ENCODE measurements around the gene ATXN1. TPM values are rescaled to one million over a fixed set of nuclear protein-coding genes. Genes with fewer than 3 reads are reported as not detected.
A peak's percentile ranks its signal among the peaks of the same experiment; 100 is the strongest.

The ATXN1 gene
- total RNA-seq, 1 experiment from 2014 or later = 8.1 TPM

DNA sequence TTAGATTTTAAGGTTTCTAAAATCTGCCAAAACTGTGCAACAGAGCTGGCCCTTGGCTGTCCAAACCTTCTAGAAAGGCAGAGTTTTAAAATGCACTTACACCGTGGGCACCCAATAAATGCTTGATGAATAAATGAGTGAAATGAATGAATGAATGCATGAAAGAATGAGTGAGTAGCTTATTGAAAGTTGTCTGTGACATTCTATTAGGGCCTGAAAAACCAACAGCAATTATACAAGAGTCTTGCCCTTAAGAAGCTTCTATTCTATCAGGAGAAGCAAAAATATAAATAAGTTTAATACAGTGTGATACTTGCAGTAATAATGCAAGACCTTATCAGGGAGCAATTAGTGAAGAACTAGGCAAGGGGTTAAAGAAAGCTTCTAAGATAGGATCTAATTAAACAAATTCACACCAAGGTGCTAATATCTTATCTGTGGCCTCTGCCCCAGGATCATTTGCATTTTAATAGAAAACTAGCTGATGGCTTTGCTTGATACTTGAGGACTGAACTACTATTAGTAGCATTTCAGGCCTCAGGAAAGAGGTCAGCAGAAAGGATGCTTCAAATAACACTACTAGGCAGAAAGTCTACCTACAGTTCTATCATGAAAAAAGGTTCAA is 292.2 kb downstream of the ATXN1 start:
- H3K4me3 Mint-ChIP-seq = no peak overlapping the region
- DNase-seq (ENCODE audit: low spot score) = no peak
- H3K9me3 Mint-ChIP-seq = peaks cover 12% of the 10 kb centered on the region
- H3K27ac Mint-ChIP-seq = no peak overlapping the region
- peaks cover 9% of the 10 kb centered on the region for H3K36me3 Mint-ChIP-seq
- no peak for ATAC-seq
- CTCF ChIA-PET = interaction anchor here (0.8 kb wide), 1 partner anchor 59 kb away, joined by 3 read pairs; no protein-coding TSS in a partner anchor
- TF ChIP-seq SOX15 (CRISPR knock-in tag; IDR thresholded peaks at IDR 0.05) (no peak), ARID4B (CRISPR knock-in tag; IDR thresholded peaks at IDR 0.05; ENCODE audit: borderline replicate concordance) (no peak), ZMAT4 (CRISPR knock-in tag; IDR thresholded peaks at IDR 0.05) (no peak)
- H3K4me1 Mint-ChIP-seq = peaks cover 30% of the 10 kb centered on the region
- POLR2A ChIA-PET = no interaction called here
- H3K27me3 Mint-ChIP-seq (ENCODE audit: low read depth) = no peaks in the 10 kb centered on the region

GRCh38 chr6:16466800-16467553 is 294.3 kb downstream of the ATXN1 start:
- Mint-ChIP-seq H3K36me3 (peaks cover 12% of the 10 kb centered on the region; the same call in 1 of the 2 replicates), H3K9me3 (peaks cover 18% of the 10 kb centered on the region), H3K27ac (peak overlapping the region; percentile 32; the same call in 1 of the 2 replicates), H3K4me3 (0 out of 2 replicates have a peak overlapping the region, but pooled peaks have one; percentile 3), H3K4me1 (peaks cover 36% of the 10 kb centered on the region), H3K27me3 (ENCODE audit: low read depth) (no peaks in the 10 kb centered on the region)
- CTCF ChIA-PET = interaction anchor here (1.0 kb wide), 1 partner anchor 296 kb away, joined by 3 read pairs; no protein-coding TSS in a partner anchor
- POLR2A ChIA-PET = no interaction called here
- no peak for DNase-seq (ENCODE audit: low spot score)
- ATAC-seq = peak; percentile 38; the same call in 1 of the 2 replicates
- no peak for TF ChIP-seq ZBTB21 (CRISPR knock-in tag; IDR thresholded peaks at IDR 0.05; ENCODE audit: borderline replicate concordance)
- no peak for TF ChIP-seq ETV6 (CRISPR knock-in tag; IDR thresholded peaks at IDR 0.05)
- TF ChIP-seq, protein P1, sequence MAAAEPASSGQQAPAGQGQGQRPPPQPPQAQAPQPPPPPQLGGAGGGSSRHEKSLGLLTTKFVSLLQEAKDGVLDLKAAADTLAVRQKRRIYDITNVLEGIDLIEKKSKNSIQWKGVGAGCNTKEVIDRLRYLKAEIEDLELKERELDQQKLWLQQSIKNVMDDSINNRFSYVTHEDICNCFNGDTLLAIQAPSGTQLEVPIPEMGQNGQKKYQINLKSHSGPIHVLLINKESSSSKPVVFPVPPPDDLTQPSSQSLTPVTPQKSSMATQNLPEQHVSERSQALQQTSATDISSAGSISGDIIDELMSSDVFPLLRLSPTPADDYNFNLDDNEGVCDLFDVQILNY (CRISPR knock-in tag; IDR thresholded peaks at IDR 0.05) = no peak
- no peak for TF ChIP-seq IRF1 (CRISPR knock-in tag; IDR thresholded peaks at IDR 0.05)
- TF ChIP-seq USF1 (CRISPR knock-in tag; IDR thresholded peaks at IDR 0.05) = no peak
- TF ChIP-seq SOX15 (CRISPR knock-in tag; IDR thresholded peaks at IDR 0.05) = no peak
- TF ChIP-seq, protein P2, sequence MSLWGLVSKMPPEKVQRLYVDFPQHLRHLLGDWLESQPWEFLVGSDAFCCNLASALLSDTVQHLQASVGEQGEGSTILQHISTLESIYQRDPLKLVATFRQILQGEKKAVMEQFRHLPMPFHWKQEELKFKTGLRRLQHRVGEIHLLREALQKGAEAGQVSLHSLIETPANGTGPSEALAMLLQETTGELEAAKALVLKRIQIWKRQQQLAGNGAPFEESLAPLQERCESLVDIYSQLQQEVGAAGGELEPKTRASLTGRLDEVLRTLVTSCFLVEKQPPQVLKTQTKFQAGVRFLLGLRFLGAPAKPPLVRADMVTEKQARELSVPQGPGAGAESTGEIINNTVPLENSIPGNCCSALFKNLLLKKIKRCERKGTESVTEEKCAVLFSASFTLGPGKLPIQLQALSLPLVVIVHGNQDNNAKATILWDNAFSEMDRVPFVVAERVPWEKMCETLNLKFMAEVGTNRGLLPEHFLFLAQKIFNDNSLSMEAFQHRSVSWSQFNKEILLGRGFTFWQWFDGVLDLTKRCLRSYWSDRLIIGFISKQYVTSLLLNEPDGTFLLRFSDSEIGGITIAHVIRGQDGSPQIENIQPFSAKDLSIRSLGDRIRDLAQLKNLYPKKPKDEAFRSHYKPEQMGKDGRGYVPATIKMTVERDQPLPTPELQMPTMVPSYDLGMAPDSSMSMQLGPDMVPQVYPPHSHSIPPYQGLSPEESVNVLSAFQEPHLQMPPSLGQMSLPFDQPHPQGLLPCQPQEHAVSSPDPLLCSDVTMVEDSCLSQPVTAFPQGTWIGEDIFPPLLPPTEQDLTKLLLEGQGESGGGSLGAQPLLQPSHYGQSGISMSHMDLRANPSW (CRISPR knock-in tag; conservative IDR thresholded peaks at IDR 0.05; ENCODE audit: low read depth) = no peak
- TF ChIP-seq ZNF671 (CRISPR knock-in tag; IDR thresholded peaks at IDR 0.05) = no peak
- TF ChIP-seq PREB (CRISPR knock-in tag; IDR thresholded peaks at IDR 0.05; ENCODE audit: borderline replicate concordance) = no peak
- TF ChIP-seq ATF1 (CRISPR knock-in tag; IDR thresholded peaks at IDR 0.05) = no peak
- no peak for TF ChIP-seq ZNF219 (CRISPR knock-in tag; IDR thresholded peaks at IDR 0.05; ENCODE audit: borderline replicate concordance)
- TF ChIP-seq, protein P3, sequence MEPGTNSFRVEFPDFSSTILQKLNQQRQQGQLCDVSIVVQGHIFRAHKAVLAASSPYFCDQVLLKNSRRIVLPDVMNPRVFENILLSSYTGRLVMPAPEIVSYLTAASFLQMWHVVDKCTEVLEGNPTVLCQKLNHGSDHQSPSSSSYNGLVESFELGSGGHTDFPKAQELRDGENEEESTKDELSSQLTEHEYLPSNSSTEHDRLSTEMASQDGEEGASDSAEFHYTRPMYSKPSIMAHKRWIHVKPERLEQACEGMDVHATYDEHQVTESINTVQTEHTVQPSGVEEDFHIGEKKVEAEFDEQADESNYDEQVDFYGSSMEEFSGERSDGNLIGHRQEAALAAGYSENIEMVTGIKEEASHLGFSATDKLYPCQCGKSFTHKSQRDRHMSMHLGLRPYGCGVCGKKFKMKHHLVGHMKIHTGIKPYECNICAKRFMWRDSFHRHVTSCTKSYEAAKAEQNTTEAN (CRISPR knock-in tag; IDR thresholded peaks at IDR 0.05) = no peak
- TF ChIP-seq ATF3 (CRISPR knock-in tag; conservative IDR thresholded peaks at IDR 0.05) = no peak
- no peak for TF ChIP-seq ZNF425 (CRISPR knock-in tag; conservative IDR thresholded peaks at IDR 0.05)

Measured in WTC11 (cell line).